Pons (tissue), 1 donor: ENCODE data around the gene CCNT1.
"Not testable (repeated sequence)": the region's sequence is repeated elsewhere in the genome, so short reads cannot be mapped to it uniquely, and the experiment has no call there.

ENCODE experiments used
- DNase-seq: peaks from one replicate; pipeline ENCODE4 v3.0.0-alpha.2; 2016; ENCODE audit warnings: low spot score

Gene CCNT1

DNA sequence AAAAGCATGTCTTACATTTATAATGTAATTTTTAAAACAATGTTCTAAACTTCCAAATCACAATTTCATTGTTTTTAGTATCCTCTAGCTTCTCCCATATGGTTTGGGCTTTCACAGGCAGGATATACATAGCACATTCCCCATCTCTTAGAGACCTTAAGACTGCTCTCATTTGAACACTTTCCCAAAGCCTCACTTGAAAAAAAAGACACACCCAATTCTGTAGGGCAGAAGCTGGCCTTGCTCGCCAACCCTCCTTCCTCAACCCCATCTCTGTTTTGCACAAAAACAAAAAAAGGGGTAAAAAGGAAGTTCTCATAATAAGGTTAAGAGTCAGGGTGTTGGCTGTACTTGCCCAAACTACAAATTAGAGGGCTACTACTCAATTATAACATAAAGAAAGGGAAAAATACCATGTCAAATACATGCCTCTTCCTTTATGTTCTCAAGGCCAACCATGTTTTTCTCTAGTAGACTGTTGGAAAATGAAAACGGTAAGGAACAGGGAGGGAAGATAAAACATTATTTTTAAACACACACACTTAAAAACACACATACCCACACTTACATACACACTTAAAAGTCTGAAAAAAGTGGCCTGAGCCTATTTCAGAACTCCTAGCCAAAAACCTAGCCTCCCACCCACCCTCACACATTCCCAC is 24.6 kb downstream of the CCNT1 start:
- no peak for DNase-seq

- DNase-seq, result no peak
These were observed 25.5 kb downstream of the CCNT1 start for GRCh38 chr12:48690990-48691389.

DNA sequence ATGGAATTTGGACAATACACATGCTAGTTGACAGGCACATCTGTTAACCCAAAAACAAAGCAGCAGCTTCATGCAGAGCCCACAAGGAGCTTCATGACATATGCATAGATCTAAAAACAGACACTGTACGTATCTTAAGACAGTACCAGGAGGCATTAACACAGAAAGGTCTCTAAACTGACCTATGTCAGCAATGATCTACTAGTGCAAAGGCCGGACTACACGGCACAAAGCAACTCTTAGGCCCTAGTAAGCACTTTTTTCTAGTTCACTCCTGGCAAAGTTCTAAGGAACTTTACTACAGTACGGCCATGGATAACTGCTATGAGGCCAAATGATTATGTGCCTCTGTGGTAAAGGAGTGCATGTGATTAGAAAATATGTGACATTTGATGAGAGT is 26.1 kb downstream of the CCNT1 start:
- no peak for DNase-seq

DNA sequence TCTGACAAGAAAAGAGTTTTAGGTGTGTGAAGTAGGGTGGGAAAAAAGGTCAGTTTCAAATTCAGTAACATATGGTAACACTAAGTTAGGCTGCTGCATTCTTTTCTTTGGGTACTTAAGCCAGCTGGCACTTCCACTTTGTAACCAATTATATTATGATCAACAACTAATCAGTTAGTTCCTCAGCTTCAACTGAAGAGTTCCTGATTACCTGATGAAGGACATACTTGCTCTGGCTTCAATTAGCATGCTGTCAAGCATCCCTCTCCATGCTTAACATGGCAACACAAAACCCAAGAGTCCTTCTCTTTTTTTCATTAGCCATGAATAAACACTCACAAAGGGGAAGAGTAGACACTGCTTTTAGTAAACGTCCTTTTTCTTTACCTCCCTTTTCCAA is 27.7 kb downstream of the CCNT1 start:
- DNase-seq, result no peak

DNA sequence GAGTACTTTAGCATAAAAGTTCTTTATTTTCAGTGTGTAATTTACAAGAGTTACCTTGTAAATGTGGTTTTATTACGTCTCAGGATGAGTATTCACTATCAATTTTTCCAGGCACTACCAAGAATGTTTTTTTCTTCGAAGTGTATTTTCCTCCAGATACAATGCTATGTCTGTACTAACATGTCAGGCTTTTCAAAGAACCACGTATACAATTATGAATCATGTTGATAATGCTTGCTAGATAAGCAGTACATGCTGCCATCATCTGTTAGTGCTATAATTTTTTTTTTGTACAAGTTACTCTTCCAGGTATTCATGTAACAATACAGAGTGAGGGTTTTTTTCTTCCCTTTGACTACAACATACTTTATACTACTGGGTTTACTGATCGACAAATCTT is 28.9 kb downstream of the CCNT1 start:
- DNase-seq, result no peak

- DNase-seq, result no peak
These were observed 29.7 kb downstream of the CCNT1 start for GRCh38 chr12:48686615-48687334.

- no peak for DNase-seq
These were observed 30.4 kb downstream of the CCNT1 start for GRCh38 chr12:48686037-48686595.

- no peak for DNase-seq
These were observed 33.0 kb downstream of the CCNT1 start for GRCh38 chr12:48683534-48683933.

DNA sequence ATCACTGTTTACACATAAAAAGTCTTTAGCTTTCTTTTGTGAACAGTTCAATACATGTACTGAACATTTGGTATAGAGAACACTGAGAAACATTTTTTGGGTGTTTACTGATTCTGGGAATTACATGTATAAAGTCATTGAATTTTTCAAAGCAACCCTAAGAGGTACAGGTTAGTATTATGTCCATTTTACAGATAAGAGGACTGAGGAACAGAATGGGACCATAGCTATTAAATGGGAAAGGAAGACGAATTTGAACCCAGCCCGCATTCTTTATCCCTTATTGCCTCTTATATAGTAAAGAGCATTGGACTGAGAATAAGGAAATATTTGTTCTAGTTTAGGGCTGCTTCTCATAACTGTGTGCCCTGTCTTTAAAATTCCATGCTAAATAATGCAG is 33.6 kb downstream of the CCNT1 start:
- DNase-seq, result no peak

DNA sequence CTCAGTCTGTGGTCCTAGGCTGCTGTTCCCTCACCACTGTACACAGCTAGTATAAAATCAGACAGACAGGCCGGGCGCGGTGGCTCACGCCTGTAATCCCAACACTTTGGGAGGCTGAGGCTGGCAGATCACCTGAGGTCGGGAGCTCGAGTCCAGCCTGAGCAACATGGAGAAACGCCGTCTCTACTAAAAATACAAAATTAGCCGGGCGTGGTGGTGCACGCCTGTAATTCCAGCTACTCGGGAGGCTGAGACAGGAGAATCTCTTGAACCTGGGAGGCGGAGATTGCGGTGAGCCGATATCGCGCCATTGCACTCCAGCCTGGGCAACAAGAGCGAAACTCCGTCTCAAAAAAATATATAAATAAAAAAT is 34.0 kb downstream of the CCNT1 start:
- DNase-seq, result not testable (repeated sequence)

DNA sequence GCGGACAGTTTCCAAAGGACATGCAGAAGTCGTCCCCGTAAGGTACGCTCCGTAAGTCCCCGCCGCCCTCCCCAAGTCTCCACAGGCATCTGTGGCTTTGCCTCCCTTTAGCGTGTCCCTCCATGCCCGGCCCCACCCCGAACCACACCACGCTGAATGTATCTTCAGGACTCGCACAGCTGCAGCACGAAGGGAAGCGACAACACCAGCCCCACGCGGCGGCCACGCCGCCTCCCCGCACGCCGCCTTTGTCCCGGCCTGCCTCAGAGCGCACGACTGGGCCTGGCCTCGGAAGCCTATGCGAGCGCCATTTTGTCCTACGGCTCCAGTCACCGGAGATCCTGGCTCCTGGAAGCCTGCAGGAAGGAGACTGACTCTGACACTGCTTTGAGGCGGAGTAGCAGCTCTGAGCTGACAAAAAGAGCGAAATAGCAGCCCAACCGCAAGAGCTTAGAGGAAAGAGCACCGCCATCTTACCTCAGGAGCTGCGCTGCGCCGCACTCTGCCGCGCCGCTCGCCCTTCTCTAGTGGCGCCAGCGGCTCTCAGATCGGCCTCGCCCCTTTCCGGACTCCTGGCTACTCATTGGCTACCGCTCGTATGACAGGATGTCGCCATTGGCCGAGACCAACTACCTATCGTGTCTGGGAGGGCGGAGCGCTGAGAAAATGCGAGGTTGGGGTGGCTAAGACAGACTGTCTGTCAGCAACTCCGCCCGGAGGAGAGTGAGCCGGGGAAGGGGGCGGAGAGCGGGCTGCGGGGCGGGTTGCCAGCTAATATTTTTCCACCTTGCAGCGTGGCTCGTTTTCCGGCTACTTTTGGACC is 34.6 kb downstream of the CCNT1 start, which contains the start of gene KANSL2:
Gene KANSL2, minus strand, starts transcription at position 529 of the 823 bp plus-strand sequence. CDS start 606 bp downstream, outside the sequence.
- DNase-seq, result peak; percentile 99

GRCh38 chr12:48681399-48681709 is 35.2 kb downstream of the CCNT1 start:
- DNase-seq, result no peak

DNA sequence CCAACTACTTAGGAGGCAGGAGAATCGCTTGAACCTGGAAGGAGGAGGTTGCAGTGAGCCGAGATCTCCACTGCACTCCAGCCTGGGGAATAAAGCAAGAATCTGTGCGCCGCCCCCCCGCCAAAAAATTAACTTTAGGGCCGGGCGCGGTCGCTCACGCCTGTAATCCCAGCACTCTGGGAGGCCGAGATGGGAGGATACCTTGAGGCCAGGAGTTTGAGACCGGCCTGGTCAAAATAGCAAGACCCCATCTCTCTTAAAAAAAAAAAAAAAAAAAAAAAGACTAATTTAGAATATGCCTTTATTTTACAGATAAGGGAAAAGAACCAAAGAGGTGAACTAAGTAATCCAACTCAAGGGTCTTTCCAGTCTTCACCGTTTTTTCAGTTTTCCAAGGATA is 35.6 kb downstream of the CCNT1 start:
- no peak for DNase-seq

- no peak for DNase-seq
These were observed 37.8 kb downstream of the CCNT1 start for GRCh38 chr12:48678551-48679185.

GRCh38 chr12:48671231-48671856 is 45.2 kb downstream of the CCNT1 start:
- DNase-seq, result no peak

DNA sequence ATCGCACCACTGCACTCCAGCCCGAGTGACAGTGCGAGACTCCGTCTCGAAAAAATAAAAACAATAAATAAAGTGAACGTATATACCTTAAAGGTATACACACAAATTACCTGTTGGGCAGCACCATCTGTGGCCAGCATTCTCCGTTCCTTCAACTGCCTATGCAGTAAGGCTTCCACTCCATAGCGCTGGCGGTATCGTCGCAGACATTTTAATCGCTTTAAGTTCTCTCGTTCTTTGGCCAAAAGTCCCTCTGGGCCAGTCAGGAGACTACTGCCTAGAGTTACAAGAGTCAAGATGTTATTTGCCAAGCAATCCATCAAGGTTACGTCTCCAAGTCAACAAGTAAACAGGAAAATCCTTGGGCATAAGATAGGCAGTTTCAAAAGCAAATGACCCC is 47.5 kb downstream of the CCNT1 start:
- no peak for DNase-seq

- no peak for DNase-seq
These were observed 56.6 kb downstream of the CCNT1 start for GRCh38 chr12:48659863-48660262.

GRCh38 chr12:48651681-48652080 is 64.8 kb downstream of the CCNT1 start:
- no peak for DNase-seq

- not testable (repeated sequence) for DNase-seq
These were observed 71.2 kb downstream of the CCNT1 start for GRCh38 chr12:48645354-48645753.

- no peak for DNase-seq
These were observed 73.5 kb downstream of the CCNT1 start for GRCh38 chr12:48643011-48643410.

- DNase-seq, result not testable (repeated sequence)
These were observed 74.6 kb downstream of the CCNT1 start for GRCh38 chr12:48641752-48642555.
